Skeletal muscle cell (primary cell): Measurements from ENCODE around the gene SORT1.
A peak's percentile ranks its signal among the peaks of the same experiment; 100 is the strongest.

Source experiments
- DNase-seq: peaks from one replicate; pipeline ENCODE4 v3.0.0-alpha.2; 2010; ENCODE audit warnings: low read depth
- H3K4me3 ChIP-seq: 2 replicates; pipeline ENCODE4 v1.5.1; 2011; ENCODE audit warnings: low read depth, mild to moderate bottlenecking, control low read depth, low read length, moderate library complexity

The SORT1 gene

GRCh38 chr1:109282497-109282951 lies 115.2 kb downstream of the SORT1 start:
- DNase-seq = no peak

GRCh38 chr1:109281680-109282496 lies 115.8 kb downstream of the SORT1 start:
- peak overlapping the region; percentile 69 for H3K4me3 ChIP-seq
- no peak for DNase-seq

More at GRCh38 chr1:109282497-109282951, 115.2 kb downstream of the SORT1 start:
- peak overlapping the region; percentile 69 for H3K4me3 ChIP-seq

- no peak overlapping the region for H3K4me3 ChIP-seq
- DNase-seq = no peak
These were observed 116.9 kb downstream of the SORT1 start for GRCh38 chr1:109280862-109281261.

- H3K4me3 ChIP-seq = no peak overlapping the region
- DNase-seq = no peak
These were observed 118.0 kb downstream of the SORT1 start for GRCh38 chr1:109279615-109280278.

- no peak overlapping the region for H3K4me3 ChIP-seq
- DNase-seq = no peak
These were observed 120.1 kb downstream of the SORT1 start for GRCh38 chr1:109277434-109278204.

GRCh38 chr1:109275706-109276345 lies 121.9 kb downstream of the SORT1 start:
- no peak for DNase-seq
- H3K4me3 ChIP-seq = no peak overlapping the region

GRCh38 chr1:109274533-109275476 lies 122.9 kb downstream of the SORT1 start:
- DNase-seq = no peak

GRCh38 chr1:109273570-109274288 lies 124.0 kb downstream of the SORT1 start:
- H3K4me3 ChIP-seq = no peak overlapping the region

More at GRCh38 chr1:109274533-109275476, 122.9 kb downstream of the SORT1 start:
- no peak overlapping the region for H3K4me3 ChIP-seq

GRCh38 chr1:109272831-109273547 lies 124.7 kb downstream of the SORT1 start:
- no peak for DNase-seq
- H3K4me3 ChIP-seq = no peak overlapping the region

More at GRCh38 chr1:109273570-109274288, 124.0 kb downstream of the SORT1 start:
- DNase-seq = no peak

- H3K4me3 ChIP-seq = no peak overlapping the region
- no peak for DNase-seq
These were observed 125.5 kb downstream of the SORT1 start for GRCh38 chr1:109272021-109272799.

GRCh38 chr1:109271458-109271857 lies 126.3 kb downstream of the SORT1 start:
- H3K4me3 ChIP-seq = no peak overlapping the region

GRCh38 chr1:109270623-109271317 lies 126.9 kb downstream of the SORT1 start:
- DNase-seq = no peak

More at GRCh38 chr1:109271458-109271857, 126.3 kb downstream of the SORT1 start:
- DNase-seq = no peak

GRCh38 chr1:109269981-109270622 lies 127.6 kb downstream of the SORT1 start:
- H3K4me3 ChIP-seq = no peak overlapping the region
- no peak for DNase-seq

More at GRCh38 chr1:109270623-109271317, 126.9 kb downstream of the SORT1 start:
- H3K4me3 ChIP-seq = no peak overlapping the region

- H3K4me3 ChIP-seq = no peak overlapping the region
- DNase-seq = no peak
These were observed 128.3 kb downstream of the SORT1 start for GRCh38 chr1:109269212-109269980.
